Measurements from ENCODE around the gene GHRH.

GHRH gene

GRCh38 chr20:37259865-37260264 is 1.7 kb downstream of the GHRH start:
- no peak for DNase-seq

DNA sequence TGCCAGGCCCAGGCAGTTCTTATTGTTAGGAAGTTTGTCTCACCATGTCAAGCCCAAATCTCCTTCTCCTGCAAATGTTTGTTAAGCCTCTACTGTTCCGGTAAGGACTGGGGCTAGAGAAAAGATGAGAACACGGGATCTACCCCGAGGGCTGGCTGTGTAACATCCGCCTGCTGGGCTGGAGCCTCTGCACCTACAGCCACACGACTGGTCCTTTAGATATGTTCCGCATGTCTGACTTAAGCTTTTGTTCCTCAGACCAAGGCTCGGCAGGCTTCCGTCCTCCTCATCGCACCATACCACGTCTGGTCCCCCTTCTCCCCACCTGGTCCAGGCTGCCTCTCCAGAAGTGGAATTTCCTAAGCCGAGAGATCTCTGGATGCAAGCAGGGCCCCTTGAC is 2.6 kb downstream of the GHRH start:
- DNase-seq = no peak

- DNase-seq = no peak
Measured at GRCh38 chr20:37257988-37258387, 3.6 kb downstream of the GHRH start.

- no peak for DNase-seq
Measured at GRCh38 chr20:37257530-37257929, 4.1 kb downstream of the GHRH start.

- DNase-seq = no peak
Measured at GRCh38 chr20:37256286-37256685, 5.3 kb downstream of the GHRH start.

DNA sequence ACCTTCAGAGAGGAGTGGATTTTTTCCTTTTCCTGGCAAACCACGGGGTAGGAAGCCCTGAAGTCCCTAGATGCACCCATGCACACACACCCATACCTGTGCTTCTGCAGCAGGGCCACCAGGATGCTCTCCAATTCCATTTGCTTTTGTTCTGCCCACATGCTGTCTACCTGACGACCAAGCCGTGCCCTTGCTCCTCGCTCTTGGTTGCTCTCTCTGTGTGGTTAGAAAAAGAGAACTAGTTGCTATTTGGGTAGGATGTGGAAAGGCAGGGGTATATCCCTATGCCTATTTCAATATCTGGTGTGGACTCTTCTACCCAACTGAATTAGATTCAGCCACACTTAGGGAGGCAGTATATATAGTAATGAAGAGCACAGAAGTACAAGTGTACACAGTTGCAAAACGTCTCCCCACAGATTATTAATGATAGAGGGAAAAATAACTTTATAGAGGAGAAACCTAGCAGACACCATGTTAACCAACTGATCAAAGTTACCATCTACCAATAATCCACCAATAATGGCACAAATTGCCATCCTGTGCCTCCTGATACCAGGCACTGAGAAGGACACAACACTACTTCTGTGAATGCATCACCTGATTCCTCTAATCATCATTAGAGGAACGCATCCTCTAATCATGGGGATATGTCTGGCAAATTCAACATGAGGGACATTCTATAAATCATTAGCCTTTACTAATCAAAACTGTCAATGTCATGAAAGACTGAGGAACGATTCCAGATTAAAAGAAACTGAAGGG is 7.3 kb downstream of the GHRH start:
- no peak for DNase-seq

- no peak for DNase-seq
Measured at GRCh38 chr20:37253087-37253486, 8.5 kb downstream of the GHRH start.

GRCh38 chr20:37251825-37252477 is 9.7 kb downstream of the GHRH start:
- no peak for DNase-seq

DNA sequence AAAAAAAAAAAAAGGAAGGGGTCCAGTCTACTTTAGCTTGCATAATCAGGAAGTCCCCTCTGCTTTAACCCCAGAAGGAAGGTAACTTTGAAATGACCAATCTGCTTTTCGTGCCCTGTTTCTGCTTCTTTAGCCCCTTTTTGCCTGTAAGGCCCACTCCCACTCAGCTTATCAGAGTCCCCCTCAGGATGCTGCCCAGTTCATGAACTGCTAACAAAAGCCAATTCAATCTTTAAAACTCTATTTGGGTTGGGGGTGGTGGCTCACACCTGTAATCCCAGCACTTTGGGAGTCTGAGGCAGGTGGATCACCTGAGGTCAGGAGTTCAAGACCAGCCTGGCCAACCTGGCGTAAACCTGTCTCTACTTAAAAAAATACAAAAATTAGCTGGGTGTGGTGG is 12.3 kb downstream of the GHRH start:
- no peak for DNase-seq

GRCh38 chr20:37247547-37247946 is 14.1 kb downstream of the GHRH start:
- DNase-seq = no peak

GRCh38 chr20:37246736-37247135 is 14.9 kb downstream of the GHRH start:
- no peak for DNase-seq

DNA sequence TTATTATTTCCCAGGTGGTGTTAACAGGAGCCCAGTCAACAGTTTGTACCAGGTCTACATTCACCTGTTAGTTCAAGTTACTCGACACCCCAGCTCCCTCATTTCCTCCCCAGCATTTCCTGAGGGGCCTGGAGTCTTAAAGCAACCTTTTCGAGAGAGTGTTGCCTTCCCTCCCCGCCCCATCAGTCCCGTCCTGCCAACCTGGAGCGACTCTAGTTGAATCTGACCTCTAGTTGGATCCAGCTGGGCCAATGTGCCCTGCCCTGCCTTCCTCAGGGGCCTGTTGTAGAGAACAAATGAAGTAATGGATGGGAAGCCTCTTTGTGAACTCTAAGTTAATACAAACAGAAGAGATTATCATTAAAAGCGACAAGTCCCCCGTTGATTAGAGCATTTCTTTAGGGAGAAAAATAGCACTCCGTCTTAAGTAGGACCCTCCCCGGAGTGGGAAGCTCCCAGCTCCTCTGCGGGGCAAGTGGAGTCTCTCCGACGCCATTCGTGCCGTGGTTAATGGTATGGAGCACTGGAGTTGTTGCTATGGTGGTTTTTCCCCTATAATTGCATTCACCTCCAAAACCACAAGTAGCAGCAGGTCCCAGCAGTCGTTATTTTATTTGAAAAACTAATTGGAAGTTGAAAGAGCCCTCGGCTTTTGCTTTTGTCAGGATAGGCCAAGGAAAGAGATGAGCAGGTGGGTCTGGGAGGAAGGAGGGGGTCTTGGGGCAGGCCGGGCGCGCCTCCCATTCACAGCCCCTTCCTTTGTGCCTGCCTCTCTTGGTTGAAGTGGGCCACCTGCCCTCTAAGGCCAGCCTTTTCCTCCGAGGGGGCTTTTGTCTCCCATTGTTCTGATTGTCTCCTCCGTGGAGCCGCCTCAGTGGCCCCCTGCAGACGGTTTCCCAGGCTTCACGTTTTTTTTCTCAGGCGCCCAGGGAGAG is 16.1 kb downstream of the GHRH start:
- DNase-seq = no peak

GRCh38 chr20:37244572-37244957 is 17.0 kb downstream of the GHRH start:
- no peak for DNase-seq

DNA sequence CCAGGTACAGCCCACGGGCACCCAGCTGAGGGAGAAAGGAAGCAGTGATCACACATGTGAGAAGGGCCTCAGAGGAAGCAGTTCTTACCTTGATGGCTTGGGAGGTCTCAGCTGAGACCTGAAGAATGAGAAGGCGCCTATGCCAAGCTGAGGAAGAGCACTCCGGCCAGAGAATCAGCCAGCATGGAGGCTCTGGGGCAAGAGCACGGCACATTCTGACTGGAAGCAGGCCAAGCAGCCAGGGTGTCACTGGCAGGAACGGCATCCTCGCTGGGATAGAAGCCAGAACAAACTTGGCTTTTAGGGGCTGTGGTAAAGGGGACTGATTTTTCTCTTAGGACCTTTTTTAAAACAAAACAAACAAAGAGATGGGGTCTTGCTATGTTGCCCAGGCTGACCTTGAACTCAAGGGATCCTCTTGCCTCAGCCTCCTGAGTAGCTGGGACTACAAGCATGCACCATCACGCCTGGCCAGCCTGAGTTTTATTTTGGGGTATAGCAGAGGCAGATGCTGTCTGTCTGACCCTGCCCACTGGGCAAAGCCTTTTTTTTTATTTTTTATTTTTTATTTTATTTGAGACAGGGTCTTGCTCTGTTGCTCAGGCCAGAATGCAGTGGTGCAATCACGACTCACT is 17.6 kb downstream of the GHRH start:
- no peak for DNase-seq

GRCh38 chr20:37243076-37243936 is 18.3 kb downstream of the GHRH start:
- no peak for DNase-seq

DNA sequence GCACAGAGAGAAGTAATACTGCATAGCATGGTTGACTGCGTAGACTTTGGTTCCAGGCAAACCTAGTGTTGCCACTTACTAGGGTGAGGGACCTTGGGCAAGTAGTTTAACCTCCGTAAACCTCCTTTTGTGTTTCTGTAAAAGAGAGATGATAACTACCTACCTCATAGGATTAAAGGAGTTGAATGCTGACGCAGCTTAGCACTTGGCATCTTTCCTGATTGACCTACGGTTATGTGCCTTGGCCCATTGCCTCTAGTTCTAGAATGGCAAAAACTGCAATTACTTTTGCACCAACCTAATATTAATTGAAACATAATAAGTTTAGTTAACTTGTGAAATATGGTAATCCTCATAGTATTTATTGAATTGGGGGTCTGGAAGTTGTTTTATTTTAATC is 19.1 kb downstream of the GHRH start:
- no peak for DNase-seq

- no peak for DNase-seq
Measured at GRCh38 chr20:37240337-37241067, 21.1 kb downstream of the GHRH start.

DNA sequence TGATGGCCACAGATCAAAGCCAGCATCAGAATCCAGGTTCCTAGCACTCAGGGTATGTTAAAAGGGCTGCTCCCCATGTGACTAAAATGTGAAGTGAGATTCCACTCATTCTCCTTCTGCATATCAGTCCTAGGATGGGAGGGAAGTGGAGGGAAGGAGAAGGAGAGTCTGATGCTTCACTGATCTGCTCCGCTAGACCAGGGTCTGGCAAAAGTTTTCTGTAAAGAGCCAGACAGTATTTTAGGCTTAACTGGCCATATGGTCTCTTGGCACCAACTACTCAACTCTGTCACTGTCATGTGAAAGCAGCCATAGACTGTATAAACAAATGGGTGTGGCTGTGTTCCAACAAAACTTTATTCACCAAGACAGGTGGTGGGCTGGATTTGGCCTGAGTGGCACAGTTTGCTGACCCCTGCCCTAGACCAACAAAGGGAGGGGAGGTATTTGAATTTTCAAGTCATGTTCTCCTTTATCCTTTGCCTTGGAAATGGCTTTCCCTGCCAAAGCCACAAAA is 22.6 kb downstream of the GHRH start:
- no peak for DNase-seq

DNA sequence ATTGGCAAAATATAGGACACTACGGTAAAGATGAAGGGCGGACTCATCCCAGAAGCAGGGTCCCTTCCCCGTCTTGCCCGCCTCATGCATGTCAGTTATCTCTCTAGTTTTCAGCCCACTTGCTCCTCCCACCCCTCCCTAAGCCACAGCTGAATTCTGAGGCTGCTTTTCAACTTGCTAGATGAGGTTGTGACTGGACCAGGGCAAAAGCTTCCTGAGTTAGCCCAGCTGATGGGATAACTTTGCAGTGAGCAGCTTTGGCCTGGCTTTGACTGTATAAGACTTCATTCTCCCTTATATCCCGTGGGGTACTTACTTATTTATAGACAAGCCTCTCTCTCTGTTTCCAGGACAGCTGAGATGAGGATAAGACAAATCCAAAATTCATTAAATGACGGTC is 23.2 kb downstream of the GHRH start:
- DNase-seq = no peak

GRCh38 chr20:37237656-37238055 is 24.0 kb downstream of the GHRH start:
- DNase-seq = no peak

- no peak for DNase-seq
Measured at GRCh38 chr20:37236462-37236861, 25.2 kb downstream of the GHRH start.

All from NCI-H526 treated with DMSO at 0.1 percent for 48 hours (cell line).